HCT116 (cell line): Measurements from ENCODE around the gene RYR2.

Experiments
- CTCF ChIP-seq, 3 experiments: fragments of 200-600 bp in 1 of 3; sonication (generic) in 1 of 3; IDR thresholded peaks in 2 of 3; conservative IDR thresholded peaks in 1 of 3; 2 replicates each; pipeline ENCODE4 v1.5.1; 2012 to 2017; ENCODE audit warnings: low read depth in 2 of 3, low read length in 2 of 3, antibody characterized with exemption in 1 of 3, borderline replicate concordance in 1 of 3, control low read depth in 1 of 3, mild to moderate bottlenecking in 1 of 3, mixed read lengths in 1 of 3, mixed run types in 1 of 3, moderate library complexity in 1 of 3; ENCODE audit not compliant: insufficient read depth in 1 of 3
- EZH2 ChIP-seq: fragments of 200-600 bp; sonication (generic); IDR thresholded peaks from 2 replicates; pipeline ENCODE4 v1.6.1; 2017; ENCODE audit warnings: antibody characterized with exemption, mixed run types
- EZH2phosphoT487 ChIP-seq: fragments of 200-600 bp; IDR thresholded peaks from 2 replicates; pipeline ENCODE4 v1.6.1; 2018; ENCODE audit warnings: antibody characterized with exemption, borderline replicate concordance
- SIN3A ChIP-seq: IDR thresholded peaks from 2 replicates; pipeline ENCODE4 v1.6.1; 2012; ENCODE audit warnings: low read depth

- TF ChIP-seq CTCF (IDR thresholded peaks at IDR 0.05 in 2 of 3, conservative IDR thresholded peaks at IDR 0.05 in 1 of 3; ENCODE audit: borderline replicate concordance in 1 of 3, insufficient read depth in 1 of 3, low read depth in 2 of 3, low read length in 2 of 3) (no peak), SIN3A (no peak), EZH2 (no peak), EZH2phosphoT487 (no peak)
These were observed 536.6 kb downstream of the RYR2 start for GRCh38 chr1:237578540-237578939.
